ENCODE data around the gene NOC2L.
"Not testable (repeated sequence)": the region's sequence is repeated elsewhere in the genome, so short reads cannot be mapped to it uniquely, and the experiment has no call there.

NOC2L gene

DNA sequence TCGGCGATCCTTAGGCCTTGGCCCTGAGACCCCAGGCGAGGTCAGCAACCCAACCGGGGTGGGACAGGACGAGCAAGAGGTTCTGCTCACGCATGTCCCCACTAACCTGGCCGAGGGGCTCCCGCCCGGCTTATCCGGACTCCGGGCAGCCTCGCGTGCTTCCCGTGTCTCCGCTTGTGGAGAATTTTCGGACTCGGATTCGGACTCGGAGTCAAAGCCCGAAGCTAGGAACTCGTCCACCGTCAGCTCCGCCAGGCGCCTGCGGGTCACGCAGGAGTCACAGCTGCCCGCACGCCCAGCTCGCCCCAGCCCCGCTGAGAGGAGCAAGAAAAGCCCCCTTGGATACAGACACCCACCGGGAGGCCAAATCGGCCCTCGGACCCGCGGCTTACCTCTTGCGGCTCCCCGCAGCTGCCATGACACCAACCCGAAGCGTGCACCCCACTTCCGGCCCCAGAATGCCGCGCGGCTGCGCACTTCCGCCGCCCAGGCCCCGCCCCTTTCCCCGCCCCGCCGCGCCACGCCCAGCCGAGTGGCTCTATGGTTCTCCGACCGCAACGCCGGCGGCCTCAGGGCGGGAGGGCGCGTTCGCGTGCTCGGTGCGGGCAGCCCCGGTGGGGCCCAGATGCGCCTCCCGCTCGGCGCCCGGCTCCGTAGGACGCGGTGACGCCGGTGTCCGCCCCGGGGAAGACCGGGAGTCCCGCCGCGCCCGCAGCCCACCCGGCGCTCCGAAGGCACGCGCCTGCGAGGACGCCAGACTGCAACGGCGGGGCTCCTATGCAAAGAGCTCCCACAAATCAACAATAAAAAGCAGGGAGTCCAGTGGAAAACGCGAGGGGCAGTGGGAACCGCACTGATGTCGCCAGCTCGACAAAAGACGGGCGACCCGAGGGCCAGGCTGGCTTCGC is at the start of gene NOC2L:
NOC2L (minus strand) TSS at position 434 of the 908 bp plus-strand sequence; CDS start at position 418, 16 bp downstream.
- DNase-seq (ENCODE audit: low read depth), result peak; percentile 99

DNA sequence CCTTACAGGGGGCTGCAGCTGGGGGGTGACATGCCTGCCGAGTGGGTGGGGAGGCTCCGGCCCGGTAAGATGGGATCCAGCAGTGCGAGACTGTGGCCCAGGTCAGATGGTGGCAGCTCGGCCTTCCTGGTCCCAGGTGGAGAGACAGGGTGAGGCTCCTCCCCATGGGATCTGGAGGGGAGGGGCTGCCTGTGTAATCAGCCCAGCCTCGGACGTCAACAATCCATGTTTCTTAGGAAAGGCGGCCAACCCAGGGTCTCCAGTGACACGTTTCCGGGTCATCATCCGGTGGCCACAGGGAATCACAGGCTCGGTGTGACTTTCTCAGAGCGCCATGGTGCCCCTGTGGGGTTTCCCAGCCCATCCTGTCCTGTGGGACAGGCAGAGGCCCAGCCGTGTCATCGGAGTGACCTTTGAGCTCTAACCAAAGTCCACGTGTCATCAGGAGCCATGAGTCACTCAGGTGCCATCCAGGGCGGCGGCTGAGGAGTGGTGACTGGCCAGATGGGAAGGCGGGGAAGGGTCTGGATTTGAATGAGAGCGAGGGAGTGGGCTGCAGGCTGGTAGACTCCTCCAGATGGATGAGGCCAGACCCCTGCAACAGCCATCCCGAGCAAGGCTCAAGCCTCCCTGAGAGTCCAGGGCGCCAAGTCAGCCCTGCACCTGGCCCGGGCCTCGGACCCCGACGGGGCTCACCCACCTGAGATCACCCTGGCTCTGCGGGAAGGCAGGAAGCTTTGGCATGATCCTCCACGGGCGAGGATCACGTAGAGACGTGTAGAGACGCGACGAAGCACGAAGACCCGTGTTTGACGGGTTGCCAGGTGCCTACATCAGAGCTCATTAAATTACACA is 47.5 kb upstream of the NOC2L start:
- no peak for DNase-seq (ENCODE audit: low read depth)

DNA sequence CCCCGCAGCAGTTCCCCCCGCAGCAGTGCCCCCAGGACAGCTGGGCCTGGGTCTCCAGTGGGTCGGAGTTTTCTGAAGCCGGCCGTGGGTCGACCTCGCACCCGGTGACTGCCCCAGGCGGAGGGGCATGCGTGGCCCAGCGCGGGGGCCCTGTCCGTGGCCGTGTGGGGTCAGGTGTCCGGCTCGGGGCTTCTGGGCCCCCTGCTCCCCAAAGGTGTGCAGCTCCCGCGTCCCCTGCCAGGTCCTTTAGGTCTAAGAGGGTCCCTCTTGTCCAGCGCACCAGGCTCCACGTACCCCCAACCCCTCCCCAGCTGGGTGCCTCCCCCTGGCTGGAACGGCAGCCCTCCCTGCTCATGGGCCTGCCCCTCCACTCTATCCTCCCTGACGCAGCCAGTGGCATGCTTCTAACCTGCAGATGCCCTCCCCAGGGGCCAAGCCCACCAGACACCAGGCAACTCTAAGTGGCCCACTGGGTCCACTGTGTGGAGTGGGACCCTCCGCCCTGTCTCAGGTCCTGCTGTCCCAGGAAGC is 46.8 kb upstream of the NOC2L start:
- DNase-seq (ENCODE audit: low read depth), result no peak

DNA sequence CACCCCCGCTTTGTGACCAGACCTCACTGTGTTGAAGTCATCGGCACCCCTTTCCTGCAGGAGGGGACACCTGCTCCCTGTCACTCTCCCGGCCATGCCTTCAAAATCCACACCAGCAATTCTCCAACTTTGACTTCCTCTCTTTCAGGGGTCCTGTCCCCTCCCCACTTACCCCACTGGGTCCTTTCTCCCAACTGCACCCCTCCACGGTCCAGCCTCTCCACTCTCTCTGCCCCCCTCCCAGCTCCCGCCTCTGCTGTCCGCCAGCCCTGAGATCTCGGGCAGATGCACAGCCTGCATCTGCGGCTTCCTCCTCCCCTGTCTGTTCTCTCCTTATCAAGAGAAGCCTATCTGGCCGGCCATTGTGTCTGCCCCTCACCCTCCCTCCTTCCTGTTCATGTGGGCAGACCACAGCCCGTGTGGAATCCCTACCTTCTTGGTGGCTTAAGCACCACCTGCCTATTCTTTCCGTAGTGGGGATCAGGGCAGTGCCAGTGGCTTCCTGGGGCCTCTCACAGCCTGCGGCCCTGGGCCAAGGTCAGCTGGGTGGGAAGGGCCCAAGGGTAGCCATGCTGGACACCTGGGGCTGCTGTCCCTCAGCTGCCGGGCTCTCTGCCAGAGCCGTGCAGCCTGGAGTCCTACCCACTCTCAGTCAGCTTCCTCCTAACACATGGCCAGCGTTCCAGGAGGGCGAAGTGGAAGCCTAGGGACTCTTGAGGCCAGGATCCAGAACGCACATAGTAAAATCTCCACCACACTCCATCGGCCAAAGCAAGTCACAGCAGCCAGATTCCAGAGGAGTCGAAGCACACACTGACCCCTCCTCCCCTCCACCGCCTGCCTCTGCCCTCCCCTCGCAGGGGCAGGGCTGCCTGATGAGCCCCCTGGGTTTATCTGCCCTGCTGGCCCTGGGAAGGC is 46.0 kb upstream of the NOC2L start:
- DNase-seq (ENCODE audit: low read depth), result no peak

DNA sequence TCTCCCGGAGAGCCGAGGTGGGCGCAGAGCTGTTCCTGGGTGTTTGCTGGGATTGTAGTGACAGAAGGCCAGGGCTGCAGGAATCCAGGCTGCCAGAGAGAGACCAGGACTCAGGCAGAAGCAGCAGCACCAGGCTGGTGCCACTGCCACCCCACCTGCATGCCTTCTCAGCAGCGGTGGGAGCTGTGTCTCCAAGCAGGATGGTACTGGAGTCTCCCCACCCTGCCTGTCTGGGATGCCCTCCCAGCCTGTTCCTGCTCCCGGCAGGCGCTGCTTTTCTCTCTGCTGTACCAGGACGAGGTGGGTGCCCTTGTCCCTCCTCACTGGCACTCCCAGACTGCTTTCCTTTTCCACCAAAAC is 45.3 kb upstream of the NOC2L start:
- no peak for DNase-seq (ENCODE audit: low read depth)

DNA sequence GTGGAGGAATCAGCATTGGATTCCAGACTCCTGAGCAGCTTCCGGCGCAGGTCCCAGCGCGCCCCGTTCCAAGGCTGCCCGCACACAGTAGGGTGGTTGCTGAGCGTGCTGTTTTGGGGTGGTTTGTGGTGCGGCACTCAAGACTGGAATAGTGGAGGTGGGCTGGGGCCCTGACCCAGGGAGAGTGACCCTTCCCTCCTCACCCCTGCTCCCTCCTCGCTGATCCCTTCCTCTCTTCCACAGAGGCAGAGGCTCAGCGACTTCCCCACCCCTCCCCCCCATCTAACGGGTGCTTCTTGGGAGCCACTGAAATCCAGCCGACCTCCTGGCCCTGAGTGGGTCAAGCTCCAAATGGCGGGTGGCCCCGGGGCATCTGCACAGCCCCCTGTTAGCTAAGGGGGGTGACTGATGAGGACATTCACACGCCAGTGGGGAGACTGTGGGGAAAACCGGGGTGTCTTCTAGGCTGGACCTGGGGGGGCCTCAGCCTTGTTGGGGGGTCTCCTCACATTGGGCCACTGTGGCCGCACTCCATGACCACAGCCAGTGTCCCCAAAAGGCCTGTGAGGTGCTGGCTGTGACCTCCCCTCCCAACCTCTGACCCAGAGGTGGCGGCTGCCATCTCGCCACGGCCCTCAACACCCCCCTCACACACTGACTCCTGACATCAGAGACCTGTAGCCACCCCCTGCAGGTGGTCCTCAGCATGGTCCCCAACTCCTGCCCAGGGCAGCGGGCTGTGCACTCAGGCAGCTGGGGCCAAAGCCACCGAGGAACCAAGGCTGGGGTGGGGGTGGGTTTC is 44.8 kb upstream of the NOC2L start:
- DNase-seq (ENCODE audit: low read depth), result no peak

DNA sequence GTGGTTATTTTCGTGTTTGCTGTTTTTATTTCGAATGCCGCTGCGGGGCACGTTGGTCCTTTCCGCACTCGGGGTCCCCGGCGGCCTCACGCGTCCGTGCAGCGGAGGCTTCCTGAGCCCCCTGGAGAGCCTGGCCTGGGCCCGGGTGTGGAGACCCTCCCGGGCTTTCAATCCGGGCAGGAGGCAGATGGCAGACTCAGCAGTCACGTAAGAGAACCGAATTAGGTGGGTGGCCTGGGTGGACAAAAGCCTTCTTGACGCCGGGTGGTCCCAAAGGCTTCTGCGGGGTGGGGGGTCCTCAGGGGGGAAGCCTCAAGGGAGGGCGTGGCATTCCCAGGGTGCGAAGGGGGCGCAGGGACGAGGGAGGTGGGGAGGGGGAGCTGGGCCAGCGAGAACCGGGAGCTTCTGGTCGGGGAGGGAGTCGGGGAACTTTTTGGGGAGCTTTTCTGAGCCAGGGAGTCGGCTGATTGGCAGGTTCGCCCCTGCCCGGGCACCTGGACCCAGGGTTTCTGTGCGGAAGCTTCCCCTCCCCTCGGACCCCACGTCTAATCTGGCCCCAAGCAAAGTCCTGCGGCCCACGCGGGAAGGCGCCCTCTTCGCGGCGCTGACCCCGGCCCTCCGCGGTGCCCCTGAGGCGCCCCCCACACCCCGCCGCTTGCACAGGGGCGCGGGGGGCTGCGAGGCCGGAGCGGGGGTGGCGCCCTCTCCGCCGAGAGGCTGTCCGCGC is 42.2 kb upstream of the NOC2L start:
- no peak for DNase-seq (ENCODE audit: low read depth)

DNA sequence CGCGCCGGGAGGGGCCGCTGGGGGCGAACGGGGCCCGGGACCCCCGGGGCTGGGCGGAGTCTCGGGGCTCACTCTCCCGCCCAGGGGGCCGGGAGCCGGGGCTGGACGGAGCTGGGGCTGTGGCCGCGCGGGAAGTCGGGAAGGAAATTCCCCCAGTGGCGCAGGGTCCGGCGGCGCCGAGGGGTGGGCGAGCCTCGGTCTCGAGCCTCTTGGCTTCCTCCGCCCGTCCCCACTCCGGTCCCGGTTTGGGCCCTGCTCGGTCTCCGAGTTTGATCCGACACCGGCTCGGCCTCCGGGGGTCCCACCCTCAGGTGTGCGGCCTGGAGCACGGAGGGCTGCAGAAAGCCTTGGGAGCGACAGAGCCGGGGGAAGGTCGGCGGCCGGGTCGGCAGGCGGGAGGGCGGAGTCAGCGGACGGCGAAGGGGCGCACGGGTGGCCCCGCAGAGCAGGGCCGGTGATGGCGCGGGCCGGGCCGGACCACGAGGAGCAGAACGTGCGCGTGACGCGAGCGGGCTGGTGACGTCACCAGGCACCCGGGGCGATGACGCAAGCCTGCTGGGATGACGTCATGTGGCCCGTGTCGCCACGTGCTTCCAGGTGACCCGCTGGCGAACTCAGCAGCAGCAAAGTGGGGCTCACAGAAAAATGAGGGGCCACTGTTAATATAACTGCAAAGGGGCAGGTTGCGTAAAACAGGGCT is 41.5 kb upstream of the NOC2L start:
- peak; percentile 67 for DNase-seq (ENCODE audit: low read depth)

DNA sequence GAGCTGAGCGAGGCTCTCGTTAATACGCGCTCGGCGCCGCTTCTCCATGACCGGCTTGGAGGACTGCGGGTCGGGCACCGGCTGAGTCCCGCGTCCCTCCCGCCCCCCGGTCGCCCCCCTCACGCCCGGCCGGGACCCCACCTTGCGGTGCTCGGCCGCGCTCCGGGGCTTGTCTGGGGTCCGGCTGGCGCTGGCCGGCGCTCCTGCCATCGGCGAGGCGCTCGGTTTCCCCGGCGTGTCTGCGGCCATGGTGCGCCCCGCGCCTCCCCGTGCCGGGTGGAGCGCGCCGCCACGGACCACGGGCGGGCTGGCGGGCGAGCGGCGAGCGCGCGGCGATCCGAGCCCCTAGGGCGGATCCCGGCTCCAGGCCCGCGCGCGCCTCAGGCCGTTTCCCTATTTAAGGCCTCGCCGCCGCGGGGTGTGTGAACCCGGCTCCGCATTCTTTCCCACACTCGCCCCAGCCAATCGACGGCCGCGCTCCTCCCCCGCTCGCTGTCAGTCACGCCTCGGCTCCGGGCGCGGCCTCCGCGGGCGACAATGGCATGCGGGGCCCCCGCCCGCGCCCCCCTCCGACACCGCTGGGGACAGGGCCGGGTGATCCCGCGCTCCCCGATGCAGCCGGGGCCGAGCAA is 40.8 kb upstream of the NOC2L start, which contains the start of gene HES4:
HES4 (minus strand) TSS at position 373 of the 632 bp plus-strand sequence; CDS start at position 249, 124 bp downstream.
- no peak for DNase-seq (ENCODE audit: low read depth)

DNA sequence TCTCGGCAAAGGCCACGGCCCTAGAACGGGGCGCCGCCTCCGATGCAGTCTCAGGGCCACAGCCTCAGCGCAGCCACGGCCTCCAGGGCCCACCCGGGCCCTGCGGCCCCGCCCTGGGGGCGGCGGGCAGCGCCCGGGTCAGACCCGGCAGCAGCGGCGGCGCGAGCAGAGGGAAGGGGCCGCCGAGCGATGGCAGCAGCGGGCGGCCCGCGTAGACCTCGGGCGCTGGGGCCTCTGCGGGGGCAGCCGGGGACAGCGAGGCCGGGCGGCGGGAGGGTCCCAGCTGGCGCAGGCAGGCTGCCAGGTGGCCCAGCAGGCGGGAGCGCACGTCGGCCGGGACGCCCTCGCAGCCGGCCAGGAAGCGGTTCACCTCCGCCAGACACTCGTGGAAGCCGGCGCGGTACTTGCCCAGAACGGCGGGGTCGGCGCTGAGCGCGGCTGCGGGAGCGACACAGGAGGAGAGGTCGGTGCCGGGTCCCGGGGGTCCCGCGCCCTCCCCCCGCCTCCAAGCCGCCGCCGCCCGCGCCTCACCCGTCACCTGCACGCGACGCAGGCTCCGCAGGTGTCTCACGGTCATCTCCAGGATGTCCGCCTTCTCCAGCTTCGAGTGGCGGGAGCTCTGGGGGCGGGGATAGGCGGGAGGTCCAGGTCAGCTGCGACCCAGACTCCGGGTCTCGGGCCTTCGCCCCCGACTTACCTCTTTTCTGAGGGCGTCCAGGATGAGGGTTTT is 40.1 kb upstream of the NOC2L start:
- DNase-seq (ENCODE audit: low read depth), result no peak

DNA sequence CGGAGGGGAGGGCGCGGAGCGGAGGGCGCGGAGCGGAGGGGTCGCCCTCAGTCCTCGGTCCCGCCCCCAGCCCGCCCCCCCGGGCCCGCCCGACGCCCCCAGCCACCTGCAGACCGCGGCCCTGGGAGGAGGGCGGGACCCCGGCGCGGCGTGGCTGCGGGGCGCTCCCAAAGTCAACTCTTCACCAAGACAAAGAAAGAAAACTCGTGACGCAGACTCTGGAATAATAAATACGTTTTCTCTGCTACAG is 39.6 kb upstream of the NOC2L start:
- DNase-seq (ENCODE audit: low read depth), result no peak

DNA sequence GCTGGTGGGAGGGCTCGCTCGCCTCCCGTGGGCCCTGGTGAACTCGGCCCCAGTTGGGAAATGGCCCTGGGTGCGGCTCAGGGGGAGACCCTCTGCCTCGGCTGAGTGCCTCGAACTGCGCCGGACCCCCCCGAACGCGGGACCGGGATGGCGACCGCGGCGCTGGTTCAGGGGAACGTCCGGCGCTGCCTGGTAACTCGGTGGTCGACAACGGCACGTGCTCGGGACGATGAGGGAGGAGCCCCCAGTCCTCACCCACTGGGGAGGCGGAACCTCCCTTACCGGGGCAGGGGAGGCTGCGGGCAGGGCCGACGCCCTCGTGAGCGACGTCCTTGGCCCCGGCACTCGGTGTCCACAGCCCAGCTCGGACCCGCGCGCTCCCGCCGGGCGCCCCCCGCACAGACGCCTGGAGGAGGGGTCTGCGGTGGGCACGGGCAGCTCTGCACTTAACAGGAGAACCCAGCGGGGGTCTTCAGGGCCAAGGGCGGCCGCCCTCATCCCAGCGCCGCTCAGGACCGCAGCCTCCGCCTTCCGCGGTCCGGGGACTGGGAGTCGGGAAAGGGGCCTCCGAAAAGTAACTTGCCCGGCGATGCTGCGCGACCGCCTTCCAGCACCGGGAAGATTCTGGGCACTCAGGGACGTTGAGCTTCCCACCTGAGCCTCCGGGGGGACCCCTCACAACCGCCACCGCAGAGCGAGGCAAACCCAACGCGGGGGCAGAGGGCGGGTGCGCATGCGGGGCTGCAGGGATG is 39.1 kb upstream of the NOC2L start:
- DNase-seq (ENCODE audit: low read depth), result no peak

DNA sequence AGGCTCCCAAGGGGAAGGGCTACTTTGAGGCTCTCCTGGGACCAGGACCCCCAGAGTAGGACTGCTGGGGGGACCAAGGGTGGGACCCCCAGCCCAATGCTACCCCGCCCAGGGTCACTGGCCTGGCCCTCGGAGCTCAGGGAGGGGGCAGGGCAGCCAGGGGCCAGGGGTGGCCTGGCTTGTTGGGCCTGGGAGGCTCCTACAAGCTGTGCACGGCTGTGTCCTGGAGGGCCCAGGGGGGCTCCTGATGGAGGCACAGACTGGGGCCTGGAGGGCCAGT is 38.6 kb upstream of the NOC2L start:
- DNase-seq (ENCODE audit: low read depth), result no peak

DNA sequence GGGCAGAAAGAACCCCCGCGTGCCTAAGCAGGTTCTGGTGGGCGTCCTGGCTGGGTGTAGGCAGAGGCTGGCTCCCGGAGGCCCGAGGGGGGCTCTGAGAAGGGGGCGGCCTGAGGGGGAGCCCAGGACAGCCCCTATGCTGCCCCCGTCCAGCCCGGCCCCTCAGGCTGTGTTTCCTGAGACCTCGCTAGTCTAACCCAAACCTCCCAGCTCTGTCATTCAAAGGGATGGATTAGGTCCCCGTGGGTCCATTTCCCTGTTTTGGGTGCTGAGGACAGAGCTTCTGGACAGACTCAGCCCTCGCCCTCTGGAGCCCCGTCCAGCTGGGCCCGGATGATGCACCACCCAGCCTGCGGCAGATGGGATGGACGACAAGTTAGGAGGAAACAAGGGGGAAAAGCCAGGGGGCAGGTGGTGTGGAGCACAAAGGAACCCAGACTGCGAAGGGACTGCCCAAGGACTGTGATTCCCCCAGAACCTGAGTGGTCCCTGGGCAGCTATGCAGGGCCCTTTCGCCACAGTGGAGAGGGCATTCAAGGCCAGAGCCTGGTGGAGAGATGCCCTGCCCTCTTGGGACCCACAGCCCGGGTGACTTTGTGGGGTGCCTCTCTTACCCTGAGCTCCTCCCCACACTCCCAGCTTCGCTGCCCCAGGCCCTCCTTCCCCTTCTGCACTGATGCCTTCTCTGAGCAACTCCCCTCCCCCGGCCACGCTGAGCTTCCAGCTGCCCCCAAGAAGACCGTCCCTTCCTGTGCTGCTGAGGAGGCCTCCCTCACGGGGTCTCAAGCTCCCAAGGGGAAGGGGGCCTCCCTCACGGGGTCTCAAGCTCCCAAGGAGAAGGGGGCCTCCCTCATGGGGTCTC is 38.0 kb upstream of the NOC2L start:
- no peak for DNase-seq (ENCODE audit: low read depth)

DNA sequence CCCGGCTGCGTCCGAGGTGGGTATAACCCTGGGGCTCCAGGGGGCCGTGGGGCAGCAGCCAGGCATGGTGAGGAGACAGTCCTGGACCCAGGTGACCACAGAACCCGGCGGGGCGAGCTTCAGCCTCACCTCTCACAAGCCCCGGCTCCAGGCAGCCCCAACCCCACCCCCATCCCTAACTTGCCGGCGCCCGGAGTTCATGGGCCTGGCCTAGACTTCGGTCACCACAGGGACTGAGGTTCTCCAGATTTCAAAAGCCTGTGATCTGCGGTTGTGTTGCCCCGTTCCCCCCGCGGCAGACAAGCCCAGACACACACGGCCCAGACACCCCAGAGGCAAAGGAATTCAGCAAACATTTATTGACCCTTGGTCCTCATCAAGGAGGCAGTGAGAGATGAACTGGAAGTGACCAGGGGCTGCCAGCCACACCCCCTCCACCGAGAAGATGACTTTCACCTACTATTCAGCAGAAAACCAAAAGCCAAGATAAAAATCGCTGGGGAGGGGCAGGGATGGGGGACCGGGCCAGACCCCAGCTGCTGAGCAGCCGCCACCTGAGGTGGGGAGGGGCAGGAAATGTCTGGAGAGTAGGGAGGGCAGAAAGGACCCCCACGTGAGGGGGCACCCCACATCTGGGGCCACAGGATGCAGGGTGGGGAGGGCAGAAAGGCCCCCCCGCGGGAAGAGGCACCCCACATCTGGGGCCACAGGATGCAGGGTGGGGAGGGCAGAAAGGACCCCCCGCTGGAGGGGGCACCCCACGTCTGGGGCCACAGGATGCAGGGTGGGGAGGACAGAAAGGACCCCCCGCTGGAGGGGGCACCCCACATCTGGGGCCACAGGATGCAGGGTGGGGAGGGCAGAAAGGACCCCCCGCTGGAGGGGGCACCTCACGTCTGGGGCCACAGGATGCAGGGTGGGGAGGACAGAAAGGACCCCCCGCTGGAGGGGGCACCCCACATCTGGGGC is 36.9 kb upstream of the NOC2L start:
- DNase-seq (ENCODE audit: low read depth), result no peak

DNA sequence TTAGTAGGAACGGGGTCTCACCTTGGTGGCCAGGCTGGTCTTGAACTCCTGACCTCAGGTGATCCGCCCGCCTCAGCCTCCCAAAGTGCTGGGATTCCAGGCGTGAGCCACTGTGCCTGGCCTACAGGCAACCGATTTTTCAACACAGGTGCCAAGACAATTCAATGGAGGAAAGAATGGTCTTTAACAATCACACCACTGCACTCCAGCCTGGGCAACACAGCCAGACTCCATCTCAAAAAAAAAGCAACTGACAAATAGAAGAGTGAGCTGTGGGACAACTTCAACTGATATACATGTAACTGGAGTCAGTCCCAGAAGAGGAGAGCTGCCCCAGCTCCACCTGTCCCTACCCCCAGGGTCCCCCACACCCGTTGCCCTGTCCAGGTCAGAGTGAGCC is 35.5 kb upstream of the NOC2L start:
- not testable (repeated sequence) for DNase-seq (ENCODE audit: low read depth)
